ENCODE results near the gene CDK14. TPM values are rescaled to one million over a fixed set of nuclear protein-coding genes. Genes with fewer than 3 reads are reported as not detected.

CDK14 gene
- total and polyA plus RNA-seq, 10 of the 15 experiments (the other 5 are each of a cell fraction or from before 2014, with no cell fraction given) = 6.5 to 61.3 (median 24.2) TPM

GRCh38 chr7:90602303-90602702, 6.2 kb downstream of the CDK14 start:
- BruUV-seq (replicated peaks) = no TSS peak
- FAIRE-seq (no peak), ATAC-seq (no peak), DNase-seq (ENCODE audit: low read depth, low spot score) (no peak)
- Histone ChIP-seq H3K9me3 (replicated peaks; ENCODE audit: control insufficient read depth, insufficient read depth, low read length) (no peaks in the 10 kb centered on the region), H3K4me1 (ENCODE audit: control insufficient read depth, insufficient read depth, low read length) (peaks cover 21% of the 10 kb centered on the region), H3K9ac (ENCODE audit: control insufficient read depth, insufficient read depth, low read length) (no peak overlapping the region), H3K27me3 (replicated peaks in 1 of 2; ENCODE audit: control insufficient read depth in 2 of 2, insufficient read depth in 2 of 2, low read length in 1 of 2) (no peaks in the 10 kb centered on the region), H3K79me2 (ENCODE audit: control insufficient read depth, insufficient read depth, low read length) (peaks cover 37% of the 10 kb centered on the region), H2AFZ (ENCODE audit: control insufficient read depth, low read depth, low read length) (no peak overlapping the region), H3K36me3 (ENCODE audit: control insufficient read depth in 2 of 2, insufficient read depth in 2 of 2, low read length in 1 of 2) (no peaks in the 10 kb centered on the region), H3K27ac (ENCODE audit: control insufficient read depth, insufficient read depth) (no peak overlapping the region), H4K20me1 (ENCODE audit: control insufficient read depth, insufficient read depth) (no peaks in the 10 kb centered on the region), H3K4me2 (ENCODE audit: control insufficient read depth, insufficient read depth) (no peak overlapping the region), H3K4me3 (no peak overlapping the region)
- ChIA-PET POLR2A (interaction anchor here (1.5 kb wide), 1 partner anchor 9 kb away, joined by 11 read pairs; no protein-coding TSS in a partner anchor), SMC1A (ENCODE audit: uncharacterized antibody, unreplicated experiment) (interaction anchor here (0.6 to 2.5 kb wide), 13 partner anchors 8 to 375 kb away, joined by 3 to 7 read pairs (median 4); no protein-coding TSS in a partner anchor), CTCF (interaction anchor here (0.9 to 2.1 kb wide), 7 partner anchors 9 to 147 kb away, joined by 3 to 9 read pairs (median 3); no protein-coding TSS in a partner anchor), RAD21 (ENCODE audit: unreplicated experiment) (interaction anchor here (1.3 to 2.3 kb wide), 2 partner anchors 107 to 147 kb away, joined by 7 to 8 read pairs; no protein-coding TSS in a partner anchor)
- intact Hi-C loops (cut with micrococcal nuclease; ENCODE audit: unreplicated experiment) = no loop called here
- in situ Hi-C loops (cut with MboI) = no loop called here
- no peak for TF ChIP-seq ASH2L (IDR thresholded peaks at IDR 0.05; ENCODE audit: borderline replicate concordance, low read depth)
- TF ChIP-seq NKRF (conservative IDR thresholded peaks at IDR 0.05) = no peak
- no peak for TF ChIP-seq BHLHE40 (IDR thresholded peaks at IDR 0.05; ENCODE audit: borderline replicate concordance in 1 of 2, low read depth in 2 of 2, low read length in 1 of 2)
- TF ChIP-seq CREB1 (IDR thresholded peaks at IDR 0.05; ENCODE audit: low read depth) = no peak
- TF ChIP-seq BACH1 (IDR thresholded peaks at IDR 0.05; ENCODE audit: borderline replicate concordance) = no peak
- TF ChIP-seq IKZF2 (IDR thresholded peaks at IDR 0.05) = no peak
- no peak for TF ChIP-seq YBX1 (IDR thresholded peaks at IDR 0.05)
- TF ChIP-seq CHD2 (IDR thresholded peaks at IDR 0.05; ENCODE audit: borderline replicate concordance, low read depth, low read length) = no peak
- no peak for TF ChIP-seq HCFC1 (IDR thresholded peaks at IDR 0.05; ENCODE audit: low read length)
- no peak for TF ChIP-seq ZNF274 (IDR thresholded peaks at IDR 0.05; ENCODE audit: insufficient read depth, insufficient read length)
- TF ChIP-seq SMAD5 (IDR thresholded peaks at IDR 0.05; ENCODE audit: low read depth) = no peak
- TF ChIP-seq HDGF (IDR thresholded peaks at IDR 0.05) = no peak
- WGBS (ENCODE audit: insufficient coverage, insufficient replicate concordance, low lambda C conversion rate, missing lambda C conversion rate) = 91% methylated on average over 1 of the region's 1 CpG

Measured in GM12878 (cell line).